Suppressor macrophage treated with lipopolysaccharide for 4 hours (primary cell): ENCODE measurements around the gene GABRA5.

Experiments used
- DNase-seq: peaks from one replicate; pipeline ENCODE4 v3.0.0-alpha.2; 2020

GABRA5 gene

GRCh38 chr15:26934848-26935247 lies 68.0 kb downstream of the GABRA5 start:
- DNase-seq: no peak

GRCh38 chr15:26935322-26935721 lies 68.5 kb downstream of the GABRA5 start:
- no peak for DNase-seq

- DNase-seq: no peak
These were observed 69.6 kb downstream of the GABRA5 start for GRCh38 chr15:26936502-26936901.

- no peak for DNase-seq
These were observed 70.3 kb downstream of the GABRA5 start for GRCh38 chr15:26937134-26937533.

GRCh38 chr15:26939398-26939797 lies 72.5 kb downstream of the GABRA5 start:
- no peak for DNase-seq

- DNase-seq: no peak
These were observed 74.6 kb downstream of the GABRA5 start for GRCh38 chr15:26941489-26941888.

GRCh38 chr15:26943866-26944265 lies 77.0 kb downstream of the GABRA5 start:
- no peak for DNase-seq

- DNase-seq: no peak
These were observed 78.2 kb downstream of the GABRA5 start for GRCh38 chr15:26945046-26945445.

GRCh38 chr15:26950001-26950400 lies 83.1 kb downstream of the GABRA5 start:
- DNase-seq: no peak

- DNase-seq: no peak
These were observed 87.5 kb downstream of the GABRA5 start for GRCh38 chr15:26954403-26954802.

GRCh38 chr15:26967719-26968269 lies 100.9 kb downstream of the GABRA5 start:
- no peak for DNase-seq

GRCh38 chr15:26968806-26969205 lies 101.9 kb downstream of the GABRA5 start:
- DNase-seq: no peak

- no peak for DNase-seq
These were observed 103.9 kb downstream of the GABRA5 start, which contains the start of gene GABRG3 for GRCh38 chr15:26970712-26971210. TSS of gene GABRG3 (plus strand) at chr15:26971181.

- DNase-seq: no peak
These were observed 104.6 kb downstream of the GABRA5 start for GRCh38 chr15:26971271-26972018.

GRCh38 chr15:26972636-26973035 lies 105.8 kb downstream of the GABRA5 start:
- no peak for DNase-seq

GRCh38 chr15:26974120-26974780 lies 107.4 kb downstream of the GABRA5 start:
- no peak for DNase-seq

GRCh38 chr15:26981492-26981891 lies 114.6 kb downstream of the GABRA5 start:
- no peak for DNase-seq

GRCh38 chr15:26983822-26984221 lies 117.0 kb downstream of the GABRA5 start:
- no peak for DNase-seq

GRCh38 chr15:26985050-26985449 lies 118.2 kb downstream of the GABRA5 start:
- no peak for DNase-seq

- no peak for DNase-seq
These were observed 129.4 kb downstream of the GABRA5 start for GRCh38 chr15:26996250-26996649.
